ENCODE data around the gene ZNF511. TPM values are rescaled to one million over a fixed set of nuclear protein-coding genes. Genes with fewer than 3 reads are reported as not detected.

Gene ZNF511
- total RNA-seq, 6 experiments from 2014 or later = 45.7 to 62.0 (median 52.7) TPM

GRCh38 chr10:133361773-133362441 lies 53.2 kb downstream of the ZNF511 start:
- no peaks in the 10 kb centered on the region for H3K9me3 Mint-ChIP-seq
- no peaks in the 10 kb centered on the region for H3K4me1 Mint-ChIP-seq (ENCODE audit: low read depth)
- DNase-seq = no peak
- TF ChIP-seq, protein P1, sequence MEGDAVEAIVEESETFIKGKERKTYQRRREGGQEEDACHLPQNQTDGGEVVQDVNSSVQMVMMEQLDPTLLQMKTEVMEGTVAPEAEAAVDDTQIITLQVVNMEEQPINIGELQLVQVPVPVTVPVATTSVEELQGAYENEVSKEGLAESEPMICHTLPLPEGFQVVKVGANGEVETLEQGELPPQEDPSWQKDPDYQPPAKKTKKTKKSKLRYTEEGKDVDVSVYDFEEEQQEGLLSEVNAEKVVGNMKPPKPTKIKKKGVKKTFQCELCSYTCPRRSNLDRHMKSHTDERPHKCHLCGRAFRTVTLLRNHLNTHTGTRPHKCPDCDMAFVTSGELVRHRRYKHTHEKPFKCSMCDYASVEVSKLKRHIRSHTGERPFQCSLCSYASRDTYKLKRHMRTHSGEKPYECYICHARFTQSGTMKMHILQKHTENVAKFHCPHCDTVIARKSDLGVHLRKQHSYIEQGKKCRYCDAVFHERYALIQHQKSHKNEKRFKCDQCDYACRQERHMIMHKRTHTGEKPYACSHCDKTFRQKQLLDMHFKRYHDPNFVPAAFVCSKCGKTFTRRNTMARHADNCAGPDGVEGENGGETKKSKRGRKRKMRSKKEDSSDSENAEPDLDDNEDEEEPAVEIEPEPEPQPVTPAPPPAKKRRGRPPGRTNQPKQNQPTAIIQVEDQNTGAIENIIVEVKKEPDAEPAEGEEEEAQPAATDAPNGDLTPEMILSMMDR (IDR thresholded peaks at IDR 0.05) = no peak
- peaks cover 28% of the 10 kb centered on the region for H3K36me3 Mint-ChIP-seq (ENCODE audit: low read depth)
- no peak overlapping the region for H3K4me3 Mint-ChIP-seq
- H3K27me3 Mint-ChIP-seq (ENCODE audit: insufficient read depth) = peaks cover 2% of the 10 kb centered on the region
- H3K27ac Mint-ChIP-seq = no peak overlapping the region

Other genes starting within 250 kb of the ZNF511 start
- not detected for gene ADGRA1, start 221.0 kb upstream of the ZNF511 start, total RNA-seq (2021; fragmentation: NEBNext Ultra II Directional; extraction: Animal tissue kit (Norgen Biotek cat#: 25700))
- gene KNDC1, start 148.7 kb upstream of the ZNF511 start, total RNA-seq (2021; fragmentation: NEBNext Ultra II Directional; extraction: Animal tissue kit (Norgen Biotek cat#: 25700)) = under 1 TPM in 3 of 6 experiments, not detected in 3; 0.05 to 1.00 (median 0.28) TPM
- not detected for gene UTF1, start 78.7 kb upstream of the ZNF511 start, total RNA-seq (2021; fragmentation: NEBNext Ultra II Directional; extraction: Animal tissue kit (Norgen Biotek cat#: 25700))
- not detected for gene VENTX, start 71.1 kb upstream of the ZNF511 start, total RNA-seq (2021; fragmentation: NEBNext Ultra II Directional; extraction: Animal tissue kit (Norgen Biotek cat#: 25700))
- 1 to 10 TPM in 5 of 6 experiments, under 1 TPM in 1; 0.99 to 2.9 (median 1.2) TPM for gene ADAM8, start 32.0 kb upstream of the ZNF511 start, total RNA-seq (2021; fragmentation: NEBNext Ultra II Directional; extraction: Animal tissue kit (Norgen Biotek cat#: 25700))
- gene TUBGCP2, start within 50 bp of the ZNF511 start, total RNA-seq (2021; fragmentation: NEBNext Ultra II Directional; extraction: Animal tissue kit (Norgen Biotek cat#: 25700)) = 10 to 100 TPM; 72.5 to 80.8 (median 77.7) TPM
- gene CALY, start 28.0 kb downstream of the ZNF511 start, total RNA-seq (2021; fragmentation: NEBNext Ultra II Directional; extraction: Animal tissue kit (Norgen Biotek cat#: 25700)) = under 1 TPM in 1 of 6 experiments, not detected in 5; 0.31 TPM
- not detected for gene PRAP1, start 38.5 kb downstream of the ZNF511 start, total RNA-seq (2021; fragmentation: NEBNext Ultra II Directional; extraction: Animal tissue kit (Norgen Biotek cat#: 25700))
- 1 to 10 TPM in 5 of 6 experiments, under 1 TPM in 1; 0.55 to 8.9 (median 7.8) TPM for gene FUOM, start 49.1 kb downstream of the ZNF511 start, total RNA-seq (2021; fragmentation: NEBNext Ultra II Directional; extraction: Animal tissue kit (Norgen Biotek cat#: 25700))
- gene ECHS1, start 64.4 kb downstream of the ZNF511 start, total RNA-seq (2021; fragmentation: NEBNext Ultra II Directional; extraction: Animal tissue kit (Norgen Biotek cat#: 25700)) = 100 to 1,000 TPM; 105 to 137 (median 114) TPM
- gene PAOX, start 70.3 kb downstream of the ZNF511 start, total RNA-seq (2021; fragmentation: NEBNext Ultra II Directional; extraction: Animal tissue kit (Norgen Biotek cat#: 25700)) = 1 to 10 TPM; 2.4 to 4.9 (median 3.6) TPM
- gene MTG1, start 85.2 kb downstream of the ZNF511 start, total RNA-seq (2021; fragmentation: NEBNext Ultra II Directional; extraction: Animal tissue kit (Norgen Biotek cat#: 25700)) = 10 to 100 TPM; 23.7 to 33.0 (median 26.6) TPM
- 1 to 10 TPM in 2 of 6 experiments, under 1 TPM in 4; 0.31 to 2.9 (median 0.40) TPM for gene SPRN, start 115.7 kb downstream of the ZNF511 start, total RNA-seq (2021; fragmentation: NEBNext Ultra II Directional; extraction: Animal tissue kit (Norgen Biotek cat#: 25700))
- gene SCART1, start 145.0 kb downstream of the ZNF511 start, total RNA-seq (2021; fragmentation: NEBNext Ultra II Directional; extraction: Animal tissue kit (Norgen Biotek cat#: 25700)) = 1 to 10 TPM in 3 of 6 experiments, under 1 TPM in 3; 0.59 to 1.3 (median 1.0) TPM
- gene CYP2E1, start 218.4 kb downstream of the ZNF511 start, total RNA-seq (2021; fragmentation: NEBNext Ultra II Directional; extraction: Animal tissue kit (Norgen Biotek cat#: 25700)) = 1 to 10 TPM in 2 of 6 experiments, under 1 TPM in 4; 0.45 to 1.3 (median 0.83) TPM

Data from HFFc6 (cell line).